ENCODE results near the gene ADCY7. TPM values are rescaled to one million over a fixed set of nuclear protein-coding genes. Genes with fewer than 3 reads are reported as not detected.

The ADCY7 gene
- total RNA-seq, 1 experiment from 2014 or later: 13.1 TPM

GRCh38 chr16:50296807-50297206 lies 30.5 kb downstream of the ADCY7 start:
- Histone ChIP-seq H3K36me3 (ENCODE audit: low read depth, low read length) (no peaks in the 10 kb centered on the region), H3K79me2 (ENCODE audit: low read length) (no peaks in the 10 kb centered on the region), H3K9me2 (replicated peaks; ENCODE audit: low read length) (no peaks in the 10 kb centered on the region), H3F3A (ENCODE audit: low read length, unreplicated experiment) (no peaks in the 10 kb centered on the region), H3K27ac (ENCODE audit: low read length) (no peak overlapping the region), H2AFZ (ENCODE audit: low read length) (no peak overlapping the region), H3K4me2 (ENCODE audit: low read length) (no peak overlapping the region), H3K9me3 (ENCODE audit: low read length) (no peaks in the 10 kb centered on the region), H3K9ac (ENCODE audit: low read length) (no peak overlapping the region), H4K20me1 (ENCODE audit: low read length) (no peaks in the 10 kb centered on the region), H3K4me1 (ENCODE audit: insufficient read depth, low read length) (no peaks in the 10 kb centered on the region), H3K4me3 (ENCODE audit: low read length) (no peak overlapping the region), H3K27me3 (ENCODE audit: low read length) (no peaks in the 10 kb centered on the region)
- no TSS peak for BruUV-seq (replicated peaks)
- ATAC-seq (peak; percentile 46; the same call in 1 of the 2 replicates), DNase-seq (peak; percentile 13)
- TF ChIP-seq CTCF (conservative IDR thresholded peaks at IDR 0.05; ENCODE audit: low read depth, low read length) (no peak), EZH2phosphoT487 (IDR thresholded peaks at IDR 0.05; ENCODE audit: borderline replicate concordance, low read length) (no peak), EZH2 (IDR thresholded peaks at IDR 0.05; ENCODE audit: low read length, unreplicated experiment) (no peak)
- ChIA-PET POLR2A (ENCODE audit: unreplicated experiment) (no interaction called here), CTCF (no interaction called here)
- intact Hi-C loops (cut with micrococcal nuclease): no loop called here

DNA sequence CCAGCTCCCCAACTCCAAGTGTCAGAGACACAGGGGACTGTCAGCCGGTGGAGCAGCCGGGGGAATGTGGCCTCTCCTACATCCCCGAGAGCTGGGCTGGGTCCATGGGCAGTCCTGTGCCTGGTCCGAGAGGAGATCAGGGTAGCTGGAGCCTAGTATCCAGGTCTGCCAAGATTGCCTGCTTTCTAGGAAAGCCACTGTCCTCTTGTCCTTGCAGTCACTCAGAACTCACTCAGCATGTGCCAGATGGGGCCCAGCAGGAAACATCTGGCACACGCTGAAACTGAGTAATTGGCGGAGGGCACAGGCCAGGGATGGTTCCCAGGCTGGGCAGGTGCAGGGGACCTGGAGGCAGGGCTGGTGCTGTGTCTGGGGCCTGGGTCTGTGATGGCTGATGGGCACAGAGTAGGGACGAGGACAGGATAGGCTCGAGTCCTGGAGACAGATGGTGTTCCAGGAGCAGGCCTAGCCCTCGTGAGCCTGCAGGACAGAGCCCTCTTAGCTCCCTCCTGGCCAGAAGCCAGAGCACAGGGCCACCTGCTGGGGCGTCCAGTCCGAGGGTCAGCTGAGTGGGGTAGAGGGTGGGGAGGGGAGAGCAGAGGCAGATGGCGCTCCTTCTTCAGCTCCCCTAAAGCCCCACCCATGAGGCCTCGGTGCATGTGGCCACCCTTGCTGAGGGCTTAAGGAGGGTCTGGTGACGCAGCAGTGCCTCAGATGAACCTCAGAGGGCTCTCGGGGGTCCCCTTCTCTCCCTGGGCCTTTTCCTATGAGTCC lies 31.1 kb downstream of the ADCY7 start:
- CTCF ChIA-PET: no interaction called here
- H3K79me2 ChIP-seq (ENCODE audit: low read length): no peaks in the 10 kb centered on the region
- no peaks in the 10 kb centered on the region for H3K9me3 ChIP-seq (ENCODE audit: low read length)
- H3K4me2 ChIP-seq (ENCODE audit: low read length): no peak overlapping the region
- no peaks in the 10 kb centered on the region for H3K36me3 ChIP-seq (ENCODE audit: low read depth, low read length)
- no peaks in the 10 kb centered on the region for H3K27me3 ChIP-seq (ENCODE audit: low read length)
- no peak overlapping the region for H2AFZ ChIP-seq (ENCODE audit: low read length)
- TF ChIP-seq EZH2 (IDR thresholded peaks at IDR 0.05; ENCODE audit: low read length, unreplicated experiment): no peak
- TF ChIP-seq EZH2phosphoT487 (IDR thresholded peaks at IDR 0.05; ENCODE audit: borderline replicate concordance, low read length): no peak
- no peak for TF ChIP-seq CTCF (conservative IDR thresholded peaks at IDR 0.05; ENCODE audit: low read depth, low read length)
- no peak overlapping the region for H3K9ac ChIP-seq (ENCODE audit: low read length)
- POLR2A ChIA-PET (ENCODE audit: unreplicated experiment): no interaction called here
- intact Hi-C loops (cut with micrococcal nuclease): no loop called here
- BruUV-seq (replicated peaks): no TSS peak
- no peaks in the 10 kb centered on the region for H4K20me1 ChIP-seq (ENCODE audit: low read length)
- no peak overlapping the region for H3K4me3 ChIP-seq (ENCODE audit: low read length)
- no peaks in the 10 kb centered on the region for H3F3A ChIP-seq (ENCODE audit: low read length, unreplicated experiment)
- H3K27ac ChIP-seq (ENCODE audit: low read length): no peak overlapping the region
- no peak for ATAC-seq
- H3K4me1 ChIP-seq (ENCODE audit: insufficient read depth, low read length): no peaks in the 10 kb centered on the region
- no peak for DNase-seq
- no peaks in the 10 kb centered on the region for H3K9me2 ChIP-seq (replicated peaks; ENCODE audit: low read length)

DNA sequence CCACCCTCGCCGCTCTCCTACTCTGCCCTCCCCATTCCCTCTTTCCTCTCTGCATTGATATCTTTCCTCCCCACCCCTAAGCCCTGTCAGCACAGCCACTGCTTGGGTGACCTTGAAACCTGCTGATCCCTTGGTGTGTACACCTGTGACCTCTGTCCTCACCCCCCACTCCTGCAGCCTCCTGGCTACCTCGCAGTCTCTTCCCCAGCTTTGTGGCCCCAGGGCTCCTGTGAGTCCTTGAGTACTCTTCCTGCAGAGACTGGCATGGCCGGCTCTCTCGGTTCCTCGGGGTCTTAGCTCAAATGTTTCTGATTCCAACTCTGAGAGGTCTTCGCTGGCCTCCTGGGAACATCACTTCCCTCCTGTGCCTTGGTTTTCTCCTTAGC lies 31.7 kb downstream of the ADCY7 start:
- no peak overlapping the region for H3K27ac ChIP-seq (ENCODE audit: low read length)
- no peaks in the 10 kb centered on the region for H3K79me2 ChIP-seq (ENCODE audit: low read length)
- no peaks in the 10 kb centered on the region for H4K20me1 ChIP-seq (ENCODE audit: low read length)
- no peaks in the 10 kb centered on the region for H3F3A ChIP-seq (ENCODE audit: low read length, unreplicated experiment)
- H3K9me3 ChIP-seq (ENCODE audit: low read length): no peaks in the 10 kb centered on the region
- H3K9me2 ChIP-seq (replicated peaks; ENCODE audit: low read length): no peaks in the 10 kb centered on the region
- H3K9ac ChIP-seq (ENCODE audit: low read length): no peak overlapping the region
- H3K4me2 ChIP-seq (ENCODE audit: low read length): no peak overlapping the region
- DNase-seq (no peak), ATAC-seq (no peak)
- H3K36me3 ChIP-seq (ENCODE audit: low read depth, low read length): no peaks in the 10 kb centered on the region
- no peak overlapping the region for H3K4me3 ChIP-seq (ENCODE audit: low read length)
- H3K27me3 ChIP-seq (ENCODE audit: low read length): no peaks in the 10 kb centered on the region
- CTCF ChIA-PET: no interaction called here
- intact Hi-C loops (cut with micrococcal nuclease): no loop called here
- POLR2A ChIA-PET (ENCODE audit: unreplicated experiment): no interaction called here
- TF ChIP-seq CTCF (conservative IDR thresholded peaks at IDR 0.05; ENCODE audit: low read depth, low read length) (no peak), EZH2 (IDR thresholded peaks at IDR 0.05; ENCODE audit: low read length, unreplicated experiment) (no peak), EZH2phosphoT487 (IDR thresholded peaks at IDR 0.05; ENCODE audit: borderline replicate concordance, low read length) (no peak)
- no peak overlapping the region for H2AFZ ChIP-seq (ENCODE audit: low read length)
- BruUV-seq (replicated peaks): no TSS peak
- no peaks in the 10 kb centered on the region for H3K4me1 ChIP-seq (ENCODE audit: insufficient read depth, low read length)
